Activated gamma-delta T cell treated with Interleukin-2 at 50 U/mL for 16 hours (primary cell): ENCODE measurements around the gene KAT7.
A peak's percentile ranks its signal among the peaks of the same experiment; 100 is the strongest.
"Not testable (repeated sequence)": the region's sequence is repeated elsewhere in the genome, so short reads cannot be mapped to it uniquely, and the experiment has no call there.

ENCODE experiments used
- DNase-seq: peaks from one replicate; pipeline ENCODE4 v3.0.0-alpha.2; 2020

The KAT7 gene

GRCh38 chr17:49814781-49815529 lies 26.5 kb downstream of the KAT7 start:
- DNase-seq = no peak

GRCh38 chr17:49815761-49816281 lies 27.3 kb downstream of the KAT7 start:
- no peak for DNase-seq

GRCh38 chr17:49817993-49818392 lies 29.5 kb downstream of the KAT7 start:
- DNase-seq = peak; percentile 64

GRCh38 chr17:49819138-49819537 lies 30.7 kb downstream of the KAT7 start:
- DNase-seq = no peak

GRCh38 chr17:49819651-49820050 lies 31.2 kb downstream of the KAT7 start:
- no peak for DNase-seq

GRCh38 chr17:49820773-49821172 lies 32.3 kb downstream of the KAT7 start:
- DNase-seq = no peak

- no peak for DNase-seq
Observed at GRCh38 chr17:49821466-49821865, 33.0 kb downstream of the KAT7 start.

- DNase-seq = no peak
Observed at GRCh38 chr17:49821916-49822315, 33.4 kb downstream of the KAT7 start.

- DNase-seq = no peak
Observed at GRCh38 chr17:49822829-49823228, 34.3 kb downstream of the KAT7 start.

- no peak for DNase-seq
Observed at GRCh38 chr17:49823614-49824013, 35.1 kb downstream of the KAT7 start.

- DNase-seq = no peak
Observed at GRCh38 chr17:49825645-49826044, 37.2 kb downstream of the KAT7 start.

- DNase-seq = not testable (repeated sequence)
Observed at GRCh38 chr17:49828325-49828724, 39.8 kb downstream of the KAT7 start.

GRCh38 chr17:49829026-49829425 lies 40.5 kb downstream of the KAT7 start:
- no peak for DNase-seq

- DNase-seq = no peak
Observed at GRCh38 chr17:49830605-49831004, 42.1 kb downstream of the KAT7 start.

GRCh38 chr17:49832840-49833599 lies 44.5 kb downstream of the KAT7 start:
- DNase-seq = no peak

- no peak for DNase-seq
Observed at GRCh38 chr17:49834118-49834743, 45.8 kb downstream of the KAT7 start.

- no peak for DNase-seq
Observed at GRCh38 chr17:49835472-49835871, 47.0 kb downstream of the KAT7 start.

- DNase-seq = no peak
Observed at GRCh38 chr17:49836111-49837030, 47.9 kb downstream of the KAT7 start.

- no peak for DNase-seq
Observed at GRCh38 chr17:49839455-49839854, 51.0 kb downstream of the KAT7 start.

GRCh38 chr17:49841548-49841947 lies 53.1 kb downstream of the KAT7 start:
- no peak for DNase-seq

- no peak for DNase-seq
Observed at GRCh38 chr17:49842371-49842770, 53.9 kb downstream of the KAT7 start.

- DNase-seq = no peak
Observed at GRCh38 chr17:49842846-49843245, 54.4 kb downstream of the KAT7 start.
